Testis (tissue), 2 donors: ENCODE measurements around the gene GRIK1.

ENCODE experiments used
- CTCF ChIP-seq, 3 experiments: fragments of 450-650 bp in 2 of 3; fragments of 200-600 bp in 1 of 3; sonication (generic) in 1 of 3; IDR thresholded peaks; one replicate each; pipeline ENCODE4 v1.5.1; 2016 to 2019; ENCODE audit warnings: antibody characterized with exemption in 3 of 3, mild to moderate bottlenecking in 2 of 3, moderate library complexity in 1 of 3
- POLR2A ChIP-seq: fragments of 450-650 bp; IDR thresholded peaks from one replicate; pipeline ENCODE4 v1.6.1; 2017; ENCODE audit warnings: antibody characterized with exemption, mild to moderate bottlenecking, moderate library complexity

DNA sequence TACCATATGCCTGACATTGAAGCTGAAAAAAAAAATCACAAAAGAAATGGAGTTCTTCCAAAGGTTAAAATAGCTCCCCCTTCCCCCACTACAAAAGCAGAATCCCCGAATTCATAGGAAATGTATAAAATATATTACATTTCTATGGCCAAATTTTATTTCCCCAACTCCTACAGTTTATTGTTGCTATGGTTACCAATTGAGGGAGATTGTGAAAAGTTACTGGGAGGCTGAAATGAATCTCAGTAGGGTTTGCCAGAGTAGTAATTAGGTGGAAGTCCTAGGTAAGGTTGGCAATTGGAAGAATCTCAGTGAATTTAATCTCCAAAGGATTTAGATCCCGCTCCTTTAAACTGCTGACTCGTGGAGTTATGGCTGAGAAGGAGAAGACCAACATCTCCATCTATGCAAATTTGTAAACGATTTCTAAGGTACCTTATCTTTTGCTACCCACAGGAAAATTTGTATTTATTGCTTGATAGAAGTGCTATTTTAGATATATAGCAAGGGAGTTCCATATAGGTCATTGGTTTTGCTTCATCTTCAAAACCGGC is 359.0 kb downstream of the GRIK1 start:
- TF ChIP-seq CTCF (IDR thresholded peaks at IDR 0.05), result no peak
- TF ChIP-seq POLR2A, result no peak
